WTC11 (cell line): ENCODE results near the gene COX7A2.

Source experiments
- CTCF ChIP-seq: fragments of 200-600 bp; IDR thresholded peaks from 2 replicates; pipeline ENCODE4 v1.8.0; 2022; ENCODE audit warnings: antibody characterized with exemption
- JUN ChIP-seq: sonication (generic); formaldehyde crosslinking; IDR thresholded peaks from 2 replicates; pipeline ENCODE4 v1.8.0; 2023; ENCODE audit warnings: mild to moderate bottlenecking, missing genetic modification reagents

- TF ChIP-seq CTCF (no peak; the same call in 1 of the 2 replicates), JUN (no peak)
Observed at GRCh38 chr6:75209184-75209723, 34.3 kb downstream of the COX7A2 start.
